NCI-H1417 treated with DMSO at 0.1 percent for 48 hours (cell line): ENCODE measurements around the gene ADSS1.

Experiments used
- DNase-seq: peaks from one replicate; lab custom pipeline; 2025; lab: John Stamatoyannopoulos, UW

Gene ADSS1

DNA sequence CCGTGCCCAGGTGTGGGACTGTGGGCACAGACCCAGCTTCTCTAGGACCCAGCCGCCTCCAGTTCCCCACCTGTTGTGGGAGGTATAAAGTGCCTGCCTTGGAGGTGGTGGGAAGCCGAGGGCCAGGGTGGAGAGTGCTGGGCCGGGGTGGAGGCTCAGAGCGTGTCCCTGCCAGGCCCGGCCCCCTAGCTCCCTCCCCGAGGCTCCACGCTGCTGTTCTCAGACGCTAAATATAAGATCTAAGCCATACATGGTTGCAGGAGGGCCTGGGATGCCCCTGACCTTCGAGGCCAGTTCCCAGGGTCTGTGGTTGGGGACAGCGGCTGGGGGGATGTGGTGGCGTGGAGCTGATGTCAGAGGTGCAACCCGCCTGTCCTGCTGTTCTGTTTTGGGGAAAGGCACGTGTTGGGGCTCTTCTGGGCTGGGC is 23.8 kb upstream of the ADSS1 start:
- no peak for DNase-seq

DNA sequence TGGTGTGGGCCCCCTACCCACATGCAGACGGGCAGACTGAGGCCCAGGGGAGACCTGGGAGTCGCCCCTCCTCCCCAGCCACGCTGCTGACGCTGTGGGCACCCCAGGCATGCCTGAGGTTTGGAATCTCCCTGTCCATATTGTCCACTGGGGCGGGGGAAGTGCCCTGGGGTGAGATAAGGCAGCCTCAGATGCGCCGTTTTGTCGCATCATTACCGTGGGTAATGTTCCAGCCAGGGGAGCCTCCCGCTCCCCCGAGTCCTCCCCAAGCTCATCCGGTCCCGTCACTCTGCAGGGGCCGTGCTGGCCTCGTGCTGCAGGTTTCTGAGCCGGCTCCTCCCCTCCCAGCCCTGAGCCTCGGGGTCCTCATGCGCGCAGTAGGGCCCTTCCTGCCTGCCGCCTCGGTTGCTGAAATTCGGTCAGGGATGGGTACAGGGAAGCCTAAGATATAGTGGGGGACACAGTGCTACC is 23.2 kb upstream of the ADSS1 start:
- no peak for DNase-seq

DNA sequence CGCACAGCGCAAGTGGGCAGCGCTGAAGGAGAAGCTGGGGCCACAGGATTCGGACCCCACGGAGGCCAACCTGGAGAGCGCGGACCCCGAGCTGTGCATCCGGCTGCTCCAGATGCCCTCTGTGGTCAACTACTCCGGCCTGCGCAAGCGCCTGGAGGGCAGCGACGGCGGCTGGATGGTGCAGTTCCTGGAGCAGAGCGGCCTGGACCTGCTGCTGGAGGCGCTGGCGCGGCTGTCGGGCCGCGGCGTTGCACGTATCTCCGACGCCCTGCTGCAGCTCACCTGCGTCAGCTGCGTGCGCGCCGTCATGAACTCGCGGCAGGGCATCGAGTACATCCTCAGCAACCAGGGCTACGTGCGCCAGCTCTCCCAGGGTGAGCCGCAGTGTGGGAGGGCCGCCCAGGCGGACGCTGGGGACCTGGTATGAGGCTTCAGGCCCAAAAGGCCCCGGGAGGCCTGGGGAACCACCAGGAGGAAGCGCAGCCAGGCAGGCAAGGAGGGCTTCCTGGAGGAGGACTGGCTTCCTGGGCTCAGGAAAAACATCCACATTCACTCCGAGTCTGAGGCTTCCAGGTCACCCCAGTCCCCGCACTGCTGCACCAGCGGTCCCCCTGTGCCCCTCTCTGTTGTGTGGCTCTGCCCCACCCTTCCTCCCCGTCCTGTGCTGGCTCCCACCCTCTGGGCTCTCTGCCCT is 22.5 kb upstream of the ADSS1 start:
- no peak for DNase-seq

DNA sequence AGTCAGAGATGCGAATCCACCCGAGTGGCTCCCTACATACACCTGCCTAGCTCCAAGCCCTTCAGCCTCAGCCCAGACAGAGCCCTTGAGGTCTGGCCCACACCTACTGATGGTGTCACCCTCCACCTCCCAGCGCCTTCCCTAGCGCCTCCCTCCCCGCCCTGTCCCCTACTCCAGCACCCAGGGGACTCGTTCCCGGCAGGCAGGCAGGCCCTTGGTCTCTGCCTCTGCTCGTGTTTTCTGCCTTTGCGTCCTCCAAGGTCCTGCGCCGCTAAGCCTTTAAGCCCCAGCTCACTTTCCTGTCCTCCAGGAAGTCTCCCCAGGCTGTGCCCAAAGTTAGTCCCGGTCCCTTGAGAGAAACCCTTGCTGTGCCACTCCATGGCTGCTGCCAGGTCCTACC is 21.9 kb upstream of the ADSS1 start:
- no peak for DNase-seq

DNA sequence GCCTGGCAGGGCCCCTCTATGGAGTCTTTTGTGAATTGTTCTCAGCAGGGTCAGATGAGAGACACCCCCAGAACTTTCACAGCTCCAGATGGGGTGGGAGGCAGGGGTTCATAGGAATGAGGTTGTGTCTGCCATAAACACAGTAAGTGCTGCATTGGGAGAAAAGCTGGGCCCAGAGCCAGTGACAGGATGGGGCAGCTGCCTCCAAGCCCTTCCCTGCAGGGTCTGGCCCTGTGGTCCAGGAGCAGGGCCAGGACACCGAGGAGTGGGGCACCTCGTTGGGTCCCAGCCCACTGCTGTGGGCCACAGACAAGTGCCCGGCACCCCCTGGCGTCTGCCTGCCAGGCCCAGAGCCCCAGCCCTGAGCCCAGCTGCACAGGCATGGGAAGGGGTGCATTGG is 21.4 kb upstream of the ADSS1 start:
- no peak for DNase-seq

DNA sequence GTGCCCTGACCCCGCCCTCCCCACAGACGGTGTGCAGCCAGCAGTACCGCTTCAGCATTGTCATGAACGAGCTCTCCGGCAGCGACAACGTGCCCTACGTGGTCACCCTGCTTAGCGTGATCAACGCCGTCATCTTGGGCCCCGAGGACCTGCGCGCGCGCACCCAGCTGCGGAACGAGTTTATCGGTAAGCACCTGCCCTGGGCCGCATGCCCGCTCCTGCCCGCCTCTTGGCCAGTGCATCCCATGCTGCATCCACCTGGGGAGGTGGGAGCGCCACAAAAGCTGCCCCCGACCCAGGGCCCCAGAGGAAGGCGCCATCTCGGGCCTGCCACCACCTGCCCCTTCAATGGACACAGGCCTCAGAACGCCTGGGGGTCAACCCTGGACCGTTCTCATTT is 20.8 kb upstream of the ADSS1 start:
- no peak for DNase-seq

DNA sequence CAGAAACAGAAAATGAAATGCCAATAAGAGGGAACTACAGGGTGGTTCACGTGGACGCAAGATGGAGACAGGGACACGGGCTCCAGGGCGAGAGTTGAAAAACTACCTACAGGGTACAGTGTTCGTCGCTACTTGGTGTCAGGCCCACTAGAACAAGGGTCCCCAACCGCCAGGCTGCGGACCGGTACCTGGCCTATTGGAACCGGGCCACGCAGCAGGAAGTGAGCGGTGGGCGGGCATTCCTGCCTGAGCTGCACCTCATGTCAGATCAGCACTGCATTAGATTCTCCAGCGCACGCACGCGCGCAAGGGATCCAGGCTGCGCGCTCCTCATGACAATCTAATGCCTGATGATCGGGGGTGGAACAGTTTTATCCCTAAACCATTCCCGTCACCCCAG is 19.8 kb upstream of the ADSS1 start:
- DNase-seq: no peak

DNA sequence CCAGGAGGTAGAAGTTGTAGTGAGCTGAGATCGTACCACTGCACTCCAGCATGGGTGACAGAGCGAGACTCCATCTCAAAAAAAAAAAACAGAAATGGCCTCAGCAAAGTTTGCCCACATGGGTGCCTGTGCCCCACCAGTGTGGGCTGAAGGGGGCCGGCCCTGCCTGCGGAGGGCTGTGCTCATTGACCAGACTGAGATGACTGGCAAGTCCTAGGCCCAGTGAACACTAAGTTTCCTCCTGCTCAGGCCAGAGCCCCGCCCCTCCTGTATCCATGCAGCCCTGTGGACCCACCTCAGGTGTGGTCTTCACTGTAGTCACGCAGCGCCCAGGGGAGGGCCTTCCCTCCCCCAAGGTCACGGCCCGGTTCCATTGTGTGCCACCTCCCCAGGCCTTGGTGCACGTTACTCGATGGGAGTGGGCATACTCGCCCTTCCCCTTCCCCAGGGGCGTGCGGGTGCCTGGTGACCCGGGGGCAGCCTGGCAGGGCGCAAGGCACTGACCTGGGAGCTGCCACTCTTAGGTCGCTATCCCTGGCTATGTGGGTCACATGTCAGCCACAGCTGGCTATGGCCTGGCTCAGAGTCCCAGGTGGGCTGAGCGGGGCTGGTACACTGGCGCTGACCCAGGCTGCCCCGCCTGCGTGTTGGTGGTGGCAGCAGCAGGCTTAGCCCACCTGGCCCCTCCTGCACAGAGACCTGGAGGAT is 18.5 kb upstream of the ADSS1 start:
- no peak for DNase-seq

DNA sequence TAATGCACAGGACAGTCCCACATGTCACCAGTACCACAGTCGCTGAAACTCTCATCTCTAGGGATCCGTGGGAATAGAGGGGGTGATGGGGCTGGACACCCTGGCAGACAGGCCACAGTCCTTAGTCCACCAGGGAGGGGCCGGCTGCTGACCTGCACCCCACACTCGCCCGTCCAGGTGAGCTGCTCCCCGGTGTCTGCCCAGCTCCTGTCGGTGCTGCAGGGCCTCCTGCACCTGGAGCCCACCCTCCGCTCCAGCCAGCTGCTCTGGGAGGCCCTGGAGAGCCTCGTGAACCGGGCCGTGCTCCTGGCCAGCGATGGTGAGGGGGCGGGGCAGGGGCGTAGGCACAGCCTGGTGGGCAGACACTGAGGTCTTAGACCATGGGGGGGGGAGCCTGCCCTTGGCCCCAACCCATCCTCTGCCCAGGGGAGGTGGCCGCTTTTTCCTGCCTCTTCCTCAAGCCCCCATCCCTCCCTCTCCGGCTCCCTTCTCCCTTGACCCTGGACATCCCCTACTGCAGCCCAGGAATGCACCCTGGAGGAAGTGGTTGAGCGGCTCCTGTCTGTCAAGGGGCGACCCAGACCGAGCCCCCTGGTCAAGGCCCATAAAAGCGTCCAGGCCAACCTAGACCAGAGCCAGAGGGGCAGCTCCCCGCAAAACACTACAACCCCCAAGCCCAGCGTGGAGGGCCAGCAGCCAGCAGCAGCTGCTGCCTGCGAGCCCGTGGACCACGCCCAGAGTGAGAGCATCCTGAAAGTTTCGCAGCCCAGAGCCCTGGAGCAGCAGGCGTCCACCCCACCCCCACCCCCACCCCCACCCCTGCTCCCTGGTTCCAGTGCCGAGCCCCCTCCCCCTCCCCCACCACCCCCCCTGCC is 17.1 kb upstream of the ADSS1 start:
- no peak for DNase-seq

DNA sequence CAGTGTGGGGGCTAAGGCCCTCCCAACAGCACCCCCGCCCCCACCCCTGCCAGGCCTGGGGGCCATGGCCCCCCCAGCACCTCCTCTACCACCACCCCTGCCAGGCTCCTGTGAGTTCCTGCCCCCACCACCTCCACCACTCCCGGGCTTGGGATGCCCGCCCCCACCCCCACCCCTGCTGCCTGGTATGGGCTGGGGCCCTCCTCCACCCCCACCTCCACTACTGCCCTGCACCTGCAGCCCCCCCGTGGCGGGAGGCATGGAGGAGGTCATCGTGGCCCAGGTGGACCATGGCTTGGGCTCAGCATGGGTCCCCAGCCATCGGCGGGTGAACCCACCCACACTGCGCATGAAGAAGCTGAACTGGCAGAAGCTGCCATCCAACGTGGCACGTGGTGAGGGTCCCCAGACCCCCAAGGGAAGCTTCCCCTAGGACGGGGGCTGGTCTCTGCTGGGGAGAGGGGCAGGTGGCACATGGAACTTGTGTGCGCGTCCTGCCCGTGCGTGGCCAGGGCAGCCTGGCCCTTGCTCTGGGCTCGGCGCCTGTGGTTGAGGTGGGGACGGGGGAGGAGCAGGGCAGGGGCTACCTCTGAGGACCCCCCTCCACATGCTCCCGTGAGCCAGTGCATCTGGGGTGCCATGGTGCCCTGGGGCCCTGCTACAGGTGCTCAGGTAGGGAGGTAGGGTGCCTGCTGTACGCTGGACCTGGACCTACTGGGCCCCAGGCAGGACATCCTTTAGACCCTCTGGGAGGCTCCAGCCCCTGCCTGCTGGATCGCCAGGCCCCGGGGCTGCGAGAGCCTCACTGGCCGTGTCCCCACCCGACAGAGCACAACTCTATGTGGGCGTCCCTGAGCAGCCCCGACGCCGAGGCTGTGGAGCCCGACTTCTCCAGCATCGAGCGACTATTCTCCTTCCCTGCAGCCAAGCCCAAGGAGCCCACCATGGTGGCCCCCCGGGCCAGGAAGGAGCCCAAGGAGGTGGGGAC is 16.1 kb upstream of the ADSS1 start:
- no peak for DNase-seq

DNA sequence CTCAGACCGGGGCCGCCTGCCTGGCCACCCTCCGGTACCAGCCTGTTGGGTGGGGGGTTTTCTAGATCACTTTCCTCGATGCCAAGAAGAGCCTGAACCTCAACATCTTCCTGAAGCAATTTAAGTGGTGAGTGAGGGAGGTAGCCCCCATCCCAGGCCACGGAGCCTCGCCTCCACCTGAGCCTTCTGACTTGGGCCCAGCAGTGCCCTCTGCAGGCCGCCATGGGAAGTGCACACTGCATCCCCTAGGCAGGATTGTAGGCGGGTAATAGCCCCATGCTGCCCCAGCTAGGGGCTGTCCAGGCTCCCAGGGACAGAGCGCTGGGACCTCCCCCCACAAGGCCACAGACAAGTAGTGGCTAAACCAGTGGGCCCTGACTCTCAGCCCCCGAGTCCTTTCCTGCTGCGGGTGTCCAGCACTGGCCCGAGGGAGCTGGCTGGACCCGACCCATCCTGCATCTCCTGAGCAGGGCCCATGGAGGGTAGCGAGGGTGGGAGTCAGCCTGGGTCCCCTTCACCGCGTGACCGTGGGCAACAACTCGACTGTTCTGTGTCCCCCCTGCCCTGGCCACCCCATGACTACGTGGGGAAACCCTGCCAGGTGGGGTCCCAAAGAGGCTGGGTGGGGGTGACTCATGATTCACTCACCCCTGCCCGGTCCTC is 15.3 kb upstream of the ADSS1 start:
- no peak for DNase-seq

DNA sequence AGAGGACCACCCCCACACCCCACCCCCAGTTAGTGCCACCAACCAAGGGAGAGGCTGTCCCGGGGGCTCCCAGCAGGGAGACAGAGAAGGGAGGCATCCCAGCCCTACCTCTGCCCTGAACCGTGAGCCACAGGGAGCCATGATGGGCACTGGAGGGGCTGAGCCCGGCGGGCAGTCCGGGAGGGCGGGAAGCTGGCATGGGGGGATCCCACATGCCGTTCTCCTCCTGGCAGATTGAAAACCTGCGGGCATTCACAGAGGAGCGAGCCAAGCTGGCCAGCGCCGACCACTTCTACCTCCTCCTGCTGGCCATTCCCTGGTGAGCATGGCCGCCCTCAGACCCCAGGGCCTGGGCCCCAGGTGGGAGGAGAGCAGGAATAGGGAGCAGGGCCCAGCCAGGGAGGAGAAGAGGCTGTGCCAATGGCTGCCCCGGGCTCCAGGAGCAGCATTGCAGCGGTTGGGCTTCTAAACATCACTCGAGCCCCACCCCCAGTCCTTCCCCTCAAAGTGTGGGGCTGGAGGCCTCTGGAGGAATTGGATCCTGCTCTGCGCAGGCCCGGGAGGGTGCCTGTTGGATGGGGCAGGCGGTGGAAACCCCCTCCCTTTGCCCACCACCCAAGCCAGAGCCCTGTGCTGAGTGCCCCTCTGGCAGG is 14.5 kb upstream of the ADSS1 start:
- no peak for DNase-seq

DNA sequence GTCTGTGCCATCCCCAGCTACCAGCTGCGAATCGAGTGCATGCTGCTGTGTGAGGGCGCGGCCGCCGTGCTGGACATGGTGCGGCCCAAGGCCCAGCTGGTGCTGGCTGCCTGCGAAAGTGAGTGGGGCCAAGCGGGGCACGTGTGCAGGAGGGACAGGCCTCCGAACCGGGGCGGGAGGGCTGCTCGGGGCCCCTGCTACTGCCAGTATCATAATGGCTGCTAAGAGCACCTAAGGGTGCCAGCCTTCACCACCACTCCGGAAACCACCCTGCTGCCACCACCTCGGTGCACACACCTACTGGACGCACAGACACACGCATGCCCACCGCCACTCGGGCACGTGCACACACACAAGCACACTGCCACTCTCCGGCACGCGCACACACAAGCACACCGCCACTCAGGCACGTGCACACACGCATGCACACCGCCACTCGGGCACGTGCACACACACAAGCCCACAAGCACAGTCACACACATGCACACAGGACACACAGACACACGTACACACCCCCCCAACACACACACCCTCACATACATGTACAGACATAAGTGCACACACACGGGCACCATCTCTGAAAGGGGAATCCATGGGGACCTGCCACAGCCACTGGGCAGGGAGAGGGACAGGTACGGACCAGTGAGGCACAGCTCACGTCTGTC is 13.8 kb upstream of the ADSS1 start:
- DNase-seq: no peak

DNA sequence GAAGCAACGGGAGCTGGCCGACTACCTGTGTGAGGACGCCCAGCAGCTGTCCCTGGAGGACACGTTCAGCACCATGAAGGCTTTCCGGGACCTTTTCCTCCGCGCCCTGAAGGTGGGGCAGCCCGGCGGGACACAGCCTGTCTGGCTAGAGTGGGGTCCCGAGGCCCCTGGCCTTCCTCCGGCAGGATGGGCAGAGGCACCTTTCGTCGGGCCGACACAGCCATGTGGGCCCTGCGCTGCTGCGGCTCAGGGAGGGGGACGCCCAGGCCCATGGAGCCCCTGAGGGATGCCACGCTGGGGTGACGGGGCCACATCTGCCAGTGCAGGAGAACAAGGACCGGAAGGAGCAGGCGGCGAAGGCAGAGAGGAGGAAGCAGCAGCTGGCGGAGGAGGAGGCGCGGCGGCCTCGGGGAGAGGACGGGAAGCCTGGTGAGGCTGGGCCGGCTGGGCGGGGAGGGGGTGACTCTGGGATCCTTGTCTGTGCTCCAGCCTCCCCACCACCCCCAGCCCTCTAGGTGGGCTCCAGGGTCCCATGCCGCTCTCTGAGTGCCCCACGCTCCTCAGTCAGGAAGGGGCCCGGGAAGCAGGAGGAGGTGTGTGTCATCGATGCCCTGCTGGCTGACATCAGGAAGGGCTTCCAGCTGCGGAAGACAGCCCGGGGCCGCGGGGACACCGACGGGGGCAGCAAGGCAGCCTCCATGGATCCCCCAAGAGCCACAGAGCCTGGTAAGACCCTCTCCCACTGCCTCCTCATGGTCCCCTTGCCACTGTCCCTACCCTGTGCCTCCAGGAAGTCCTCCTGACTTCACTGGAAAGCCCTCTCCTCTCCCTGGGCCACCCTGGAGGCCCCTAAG is 10.9 kb upstream of the ADSS1 start:
- no peak for DNase-seq

DNA sequence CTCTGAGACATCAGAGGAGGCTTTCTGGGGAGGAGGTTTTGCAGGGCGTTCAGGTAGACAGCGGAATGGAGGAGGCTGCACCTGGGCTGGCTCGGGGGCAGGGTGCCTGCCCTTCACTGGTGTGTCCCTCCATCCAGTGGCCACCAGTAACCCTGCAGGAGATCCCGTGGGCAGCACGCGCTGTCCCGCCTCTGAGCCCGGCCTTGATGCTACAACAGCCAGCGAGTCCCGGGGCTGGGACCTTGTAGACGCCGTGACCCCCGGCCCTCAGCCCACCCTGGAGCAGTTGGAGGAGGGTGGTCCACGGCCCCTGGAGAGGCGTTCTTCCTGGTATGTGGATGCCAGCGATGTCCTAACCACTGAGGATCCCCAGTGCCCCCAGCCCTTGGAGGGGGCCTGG is 10.0 kb upstream of the ADSS1 start:
- no peak for DNase-seq

DNA sequence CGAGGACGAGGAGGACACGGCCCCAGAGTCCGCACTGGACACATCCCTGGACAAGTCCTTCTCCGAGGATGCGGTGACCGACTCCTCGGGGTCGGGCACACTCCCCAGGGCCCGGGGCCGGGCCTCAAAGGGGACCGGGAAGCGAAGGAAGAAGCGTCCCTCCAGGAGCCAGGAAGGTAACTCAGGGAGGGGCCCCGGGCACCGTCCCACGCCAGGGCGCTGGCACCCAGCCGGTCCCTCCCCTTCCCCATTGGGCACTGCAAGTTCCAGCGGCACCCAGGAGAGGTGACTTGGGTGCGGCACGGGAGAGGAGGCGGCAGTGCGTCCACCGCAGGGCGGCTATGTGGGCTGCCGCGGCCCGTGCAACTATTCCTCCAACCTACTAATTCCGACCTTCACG is 9.3 kb upstream of the ADSS1 start:
- no peak for DNase-seq

DNA sequence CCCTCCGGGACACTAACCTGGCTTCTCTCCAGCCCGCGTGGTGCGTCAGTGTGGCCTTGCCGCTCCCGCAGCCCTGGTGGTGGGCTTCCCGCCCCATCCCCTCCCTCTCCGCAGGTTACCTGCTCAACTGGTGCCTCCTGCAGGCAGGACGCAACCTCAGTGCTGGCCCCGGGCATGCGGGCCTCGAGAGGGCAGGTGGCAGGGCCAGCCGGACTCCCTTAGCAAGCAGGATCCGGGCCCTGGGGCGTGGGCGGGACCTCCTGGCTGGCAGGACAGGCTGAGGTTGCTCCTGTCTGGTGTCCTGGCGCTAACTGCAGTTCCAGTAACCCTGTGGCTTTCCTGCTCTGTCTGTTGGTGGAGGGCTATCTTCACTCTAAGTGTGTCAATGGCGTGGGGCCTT is 8.6 kb upstream of the ADSS1 start:
- no peak for DNase-seq

DNA sequence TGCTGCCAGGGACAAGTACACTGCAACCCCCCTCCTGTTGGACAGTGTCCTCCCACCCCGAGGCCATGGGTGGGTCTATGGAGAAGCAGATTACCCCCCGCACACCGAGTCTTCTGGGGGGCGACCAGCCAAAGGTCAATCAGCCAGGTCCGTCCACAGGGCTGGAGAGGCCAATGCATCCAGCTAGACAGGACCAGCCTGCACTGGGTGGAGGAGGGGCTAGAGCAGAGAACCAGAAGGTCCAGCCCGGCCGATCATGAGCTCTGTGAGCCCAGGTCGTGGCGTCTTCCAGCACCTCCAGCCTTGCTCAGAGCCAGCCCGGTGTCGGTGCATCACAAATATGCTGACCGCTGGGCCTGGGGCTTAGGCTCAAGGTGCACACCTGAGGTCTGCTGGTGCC is 8.2 kb upstream of the ADSS1 start:
- DNase-seq: no peak

DNA sequence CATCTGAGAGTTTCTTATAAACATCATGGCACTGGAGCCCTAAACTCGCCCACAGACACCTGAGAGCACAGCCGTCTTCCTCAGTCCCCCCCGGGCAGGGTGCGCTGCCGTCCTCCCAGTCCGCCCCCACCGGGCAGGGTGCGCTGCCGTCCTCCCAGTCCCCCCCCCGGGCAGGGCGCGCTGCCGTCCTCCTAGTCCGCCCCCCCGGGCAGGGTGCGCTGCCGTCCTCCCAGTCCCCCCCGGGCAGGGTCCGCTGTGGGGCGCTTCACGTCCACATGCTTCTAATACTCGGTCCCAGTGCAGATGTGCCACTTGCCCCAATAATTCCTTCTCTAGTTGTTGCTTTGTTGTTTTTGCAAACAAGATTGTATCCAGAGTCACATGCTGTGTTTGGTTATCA is 6.9 kb upstream of the ADSS1 start:
- no peak for DNase-seq
